Gastroesophageal sphincter (tissue), 3 donors: ENCODE measurements around the gene DGKZ.

Experiments
- CTCF ChIP-seq, 4 experiments: fragments of 200-600 bp in 2 of 4; fragments of 450-650 bp in 2 of 4; sonication (generic) in 1 of 4; IDR thresholded peaks; one replicate each; pipeline ENCODE4 v1.5.1; 2017 to 2019; ENCODE audit warnings: antibody characterized with exemption in 4 of 4, mild to moderate bottlenecking in 2 of 4, moderate library complexity in 2 of 4
- EP300 ChIP-seq: sonication (generic); formaldehyde crosslinking; IDR thresholded peaks from one replicate; pipeline ENCODE4 v1.6.1; 2017; ENCODE audit warnings: antibody characterized with exemption, mild to moderate bottlenecking
- POLR2A ChIP-seq, 2 donors: fragments of 450-650 bp; IDR thresholded peaks; one replicate each; pipeline ENCODE4 v1.6.1; 2017; ENCODE audit warnings: antibody characterized with exemption in 2 of 2, mild to moderate bottlenecking in 2 of 2, moderate library complexity in 1 of 2
- POLR2AphosphoS5 ChIP-seq: sonication (generic); formaldehyde crosslinking; IDR thresholded peaks from one replicate; pipeline ENCODE4 v1.6.1; 2017; ENCODE audit warnings: antibody characterized with exemption

- TF ChIP-seq CTCF (IDR thresholded peaks at IDR 0.05) (no peak), EP300 (no peak), POLR2AphosphoS5 (no peak), POLR2A (IDR thresholded peaks at IDR 0.05) (no peak)
Measured at GRCh38 chr11:46407635-46408034, 60.4 kb downstream of the DGKZ start.
